Neural progenitor cell (in vitro differentiated cells): ENCODE results near the gene FAM219A.

Source experiments
- CTCF ChIP-seq: fragments of 200-600 bp; sonication (generic); IDR thresholded peaks from 2 replicates; pipeline ENCODE4 v1.5.1; 2017; ENCODE audit warnings: antibody characterized with exemption, mild to moderate bottlenecking
- EZH2 ChIP-seq: fragments of 200-600 bp; sonication (generic); IDR thresholded peaks from 2 replicates; pipeline ENCODE4 v1.6.1; 2017; ENCODE audit warnings: antibody characterized with exemption, mild to moderate bottlenecking, moderate library complexity

- TF ChIP-seq EZH2, result no peak
- TF ChIP-seq CTCF, result no peak
Measured at GRCh38 chr9:34459941-34460340, 1.6 kb upstream of the FAM219A start.
